Activated T-helper 1 cell treated with anti-CD3 and anti-CD28 coated beads, Interleukin-2, amount 50 U/mL, for 16 hours (primary cell): Measurements from ENCODE around the gene KRTAP13-2.

ENCODE experiments used
- DNase-seq, 2 donors: peaks; one replicate each; pipeline ENCODE4 v3.0.0-alpha.2; 2020; ENCODE audit warnings: low read depth in 1 of 2, low spot score in 1 of 2

Gene KRTAP13-2, protein sequence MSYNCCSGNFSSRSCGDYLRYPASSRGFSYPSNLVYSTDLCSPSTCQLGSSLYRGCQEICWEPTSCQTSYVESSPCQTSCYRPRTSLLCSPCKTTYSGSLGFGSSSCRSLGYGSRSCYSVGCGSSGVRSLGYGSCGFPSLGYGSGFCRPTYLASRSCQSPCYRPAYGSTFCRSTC

GRCh38 chr21:30372139-30372770 lies at the start of gene KRTAP13-2:
TSS of gene KRTAP13-2 (minus strand) at chr21:30372271. CDS start at chr21:30372213, 58 bp downstream.
- DNase-seq = no peak

GRCh38 chr21:30415993-30416392 lies 43.9 kb upstream of the KRTAP13-2 start:
- DNase-seq = no peak

GRCh38 chr21:30408782-30409494 lies 36.9 kb upstream of the KRTAP13-2 start:
- DNase-seq = no peak

DNA sequence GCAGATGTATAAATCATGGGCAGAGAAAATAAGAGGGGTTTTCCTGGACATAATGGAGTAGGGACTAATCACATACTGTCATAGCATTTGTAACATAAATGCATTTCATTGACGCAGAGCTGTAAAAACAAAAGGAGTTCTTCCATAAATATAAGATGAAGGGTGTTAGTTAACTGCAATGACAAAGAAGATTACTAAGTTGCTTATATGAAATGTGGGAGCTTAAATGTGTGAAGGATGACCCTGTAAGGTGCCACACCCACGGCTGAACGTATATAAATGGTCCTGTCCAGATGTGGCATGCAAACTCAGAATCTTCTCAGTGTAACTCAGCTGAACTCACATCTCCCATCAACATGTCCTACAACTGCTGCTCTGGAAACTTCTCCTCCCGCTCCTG lies 23.7 kb upstream of the KRTAP13-2 start, which contains the start of gene KRTAP13-1:
KRTAP13-1 (plus strand) TSS at position 301 of the 400 bp plus-strand sequence; CDS start at position 357, 56 bp downstream.
- no peak for DNase-seq

GRCh38 chr21:30391492-30392025 lies 19.5 kb upstream of the KRTAP13-2 start:
- no peak for DNase-seq

DNA sequence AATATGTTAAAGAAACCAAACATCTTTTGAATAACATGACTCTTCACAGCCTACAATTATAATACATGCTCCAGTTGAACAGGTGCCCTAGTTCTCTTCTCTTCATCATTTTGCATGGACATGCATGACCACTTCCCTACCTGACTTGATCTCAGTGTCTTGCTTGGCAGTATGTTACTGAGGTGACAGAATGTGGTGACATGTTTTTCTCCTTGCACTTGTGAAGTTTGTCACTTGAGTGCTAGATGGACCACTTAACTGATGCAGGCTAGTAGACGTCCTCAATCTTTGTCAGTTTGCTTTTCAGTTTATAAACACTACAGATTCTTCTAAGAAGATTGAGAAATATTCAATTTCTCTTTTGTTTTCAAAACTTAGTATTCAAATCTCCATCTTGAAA lies 10.1 kb upstream of the KRTAP13-2 start:
- DNase-seq = no peak

DNA sequence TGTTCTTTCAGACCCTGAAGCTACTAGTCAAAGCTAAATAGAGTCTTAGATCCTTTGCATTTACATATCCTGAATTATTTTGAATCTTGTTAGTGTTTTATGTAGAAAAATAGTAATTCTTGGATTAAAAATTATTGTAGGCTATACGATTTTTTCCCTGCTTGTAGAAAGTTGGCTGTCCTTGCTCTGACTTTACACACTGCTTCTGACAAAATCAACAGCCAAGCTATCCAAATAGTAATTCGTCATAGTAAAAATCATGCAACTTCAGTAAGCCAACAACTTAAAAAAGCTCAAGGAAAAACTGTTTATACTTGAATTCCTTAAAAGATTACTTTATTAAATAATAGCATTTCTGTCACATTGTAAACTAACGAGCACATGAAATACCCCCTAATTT lies 16.2 kb downstream of the KRTAP13-2 start:
- DNase-seq = no peak

GRCh38 chr21:30354308-30355005 lies 17.6 kb downstream of the KRTAP13-2 start:
- DNase-seq = no peak

- no peak for DNase-seq
Observed at GRCh38 chr21:30351534-30351933, 20.5 kb downstream of the KRTAP13-2 start.

DNA sequence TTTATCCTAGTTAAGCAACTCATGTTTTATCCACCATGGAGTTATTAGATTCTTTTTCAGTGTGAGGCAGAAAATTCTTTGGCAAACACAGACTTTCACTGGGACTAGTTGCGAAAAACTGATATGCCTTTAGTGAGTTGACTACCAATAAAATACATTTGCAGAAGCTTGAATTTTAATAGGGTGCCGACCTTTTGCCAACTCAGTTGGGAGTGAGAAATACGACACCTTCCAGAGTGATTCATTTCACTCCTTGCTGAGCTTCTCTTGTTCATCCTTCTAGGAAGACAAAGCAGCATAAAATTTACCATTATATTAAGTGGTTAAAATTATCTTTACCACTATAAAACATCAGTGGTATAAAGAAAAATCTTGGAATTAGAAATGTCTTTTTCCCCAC lies 22.5 kb downstream of the KRTAP13-2 start:
- DNase-seq = no peak

GRCh38 chr21:30348506-30348905 lies 23.6 kb downstream of the KRTAP13-2 start, which contains the start of gene KRTAP23-1:
TSS of gene KRTAP23-1 (minus strand) at chr21:30348606. CDS start at chr21:30348606, 0 bp downstream.
- no peak for DNase-seq

GRCh38 chr21:30345014-30345413 lies 27.1 kb downstream of the KRTAP13-2 start:
- DNase-seq = no peak

DNA sequence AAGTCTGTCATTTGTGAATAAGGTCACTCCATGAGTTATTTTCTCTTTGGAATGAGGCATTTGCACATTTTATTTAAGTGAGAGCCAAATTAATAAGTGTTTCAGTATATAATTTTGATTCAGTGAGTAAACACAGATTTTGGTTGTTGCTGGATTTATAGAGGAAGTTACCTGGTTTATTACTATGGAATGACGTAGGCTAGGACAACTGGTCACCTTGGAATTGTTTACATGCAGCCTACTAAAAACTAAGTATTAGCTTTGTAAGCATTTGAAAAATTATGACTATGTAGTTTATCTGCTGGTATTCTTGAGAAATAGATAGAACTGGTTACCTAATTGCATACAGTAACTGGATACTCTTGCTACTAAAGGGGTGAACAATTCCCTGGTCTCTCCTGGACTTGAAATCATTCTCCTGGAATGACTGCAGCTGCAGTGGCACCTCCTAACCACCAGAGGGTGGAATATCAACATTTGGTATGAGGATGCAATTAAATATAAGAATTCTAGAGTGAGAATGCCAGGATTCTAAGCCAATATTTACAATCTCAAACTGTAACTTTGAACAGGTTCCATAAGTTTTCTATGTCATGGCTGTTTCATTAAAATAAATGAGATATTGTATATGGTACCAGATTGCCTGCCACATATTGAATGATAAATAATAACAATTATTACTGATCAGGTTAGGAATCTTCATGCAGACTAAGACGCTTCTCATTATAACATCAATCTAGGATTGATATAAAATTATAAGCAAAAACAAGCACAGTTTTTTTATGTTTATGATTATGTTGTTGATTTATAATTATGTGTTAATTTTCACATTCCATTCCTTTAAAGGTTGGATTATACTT lies 31.1 kb downstream of the KRTAP13-2 start:
- DNase-seq = no peak

GRCh38 chr21:30338717-30339116 lies 33.4 kb downstream of the KRTAP13-2 start:
- no peak for DNase-seq

DNA sequence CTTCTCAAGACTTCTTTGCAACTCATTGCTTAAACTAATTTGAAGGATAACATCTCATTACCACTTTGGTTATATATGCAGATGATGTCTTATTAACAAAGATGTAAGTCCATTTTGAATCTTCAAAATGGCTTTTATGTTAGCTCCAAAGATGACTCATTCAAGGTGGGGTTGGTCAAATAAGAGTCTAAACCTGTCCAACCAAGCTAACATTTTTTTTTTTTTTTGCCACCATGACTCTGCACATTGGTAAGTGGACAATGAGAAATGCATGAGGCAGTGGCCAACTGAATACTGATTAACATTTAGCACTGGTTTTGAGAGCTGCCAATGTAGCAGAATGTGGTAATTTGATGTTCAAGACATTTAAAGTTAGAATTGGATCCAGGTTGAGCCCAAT lies 34.3 kb downstream of the KRTAP13-2 start:
- no peak for DNase-seq

- DNase-seq = no peak
Observed at GRCh38 chr21:30337276-30337744, 34.8 kb downstream of the KRTAP13-2 start, which contains the start of gene KRTAP27-1. TSS of gene KRTAP27-1 (minus strand) at chr21:30337694. CDS start at chr21:30337668, 26 bp downstream.

- no peak for DNase-seq
Observed at GRCh38 chr21:30336596-30336995, 35.5 kb downstream of the KRTAP13-2 start.

DNA sequence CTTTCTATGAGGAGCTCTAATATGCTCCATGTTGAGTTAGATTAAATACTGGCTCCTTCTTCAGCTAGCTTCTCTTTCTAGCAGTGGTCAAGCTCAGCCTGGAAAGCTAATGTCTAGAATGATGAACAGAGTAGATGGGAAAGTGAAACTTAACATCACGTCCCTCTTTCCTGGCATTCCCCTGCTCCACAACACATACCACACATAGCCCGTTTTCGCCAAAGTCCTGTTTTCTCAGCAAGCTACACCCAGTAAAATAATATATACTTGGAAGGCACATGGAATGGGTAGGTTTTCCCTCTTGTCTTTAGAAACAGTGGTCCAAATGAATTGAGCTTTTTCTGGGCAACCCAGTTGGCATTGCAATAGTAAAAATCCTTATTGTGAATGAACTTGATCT lies 38.3 kb downstream of the KRTAP13-2 start:
- DNase-seq = no peak

DNA sequence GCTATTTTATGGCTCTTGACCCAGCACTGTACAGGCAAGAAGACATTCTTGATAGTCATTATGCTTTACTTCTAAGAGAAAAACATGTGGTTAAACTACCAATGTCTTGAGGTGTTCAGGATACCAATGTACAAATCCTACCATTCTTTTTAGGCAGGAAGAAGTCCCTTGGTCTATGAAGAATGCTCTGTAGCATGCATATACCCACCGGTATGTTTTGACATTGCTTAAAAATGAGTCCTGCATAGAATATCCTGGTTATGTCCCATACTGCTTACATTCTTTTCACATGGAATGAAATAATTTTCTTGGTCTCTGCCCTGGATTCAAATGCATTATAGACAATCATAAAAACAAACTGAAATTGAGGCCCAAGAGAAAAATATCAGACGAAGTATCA lies 39.4 kb downstream of the KRTAP13-2 start:
- DNase-seq = no peak
